HepG2 (cell line): Measurements from ENCODE around the gene GRB7. TPM values are rescaled to one million over a fixed set of nuclear protein-coding genes. Genes with fewer than 3 reads are reported as not detected.

Experiments
- ARNTL ChIP-seq: sonication (generic); formaldehyde crosslinking; IDR thresholded peaks from 2 replicates; pipeline ENCODE4 v1.4.0; 2020; ENCODE audit warnings: mild to moderate bottlenecking, missing genetic modification reagents
- FOXM1 ChIP-seq: sonication (generic); formaldehyde crosslinking; IDR thresholded peaks from 2 replicates; pipeline ENCODE4 v1.5.0; 2020; ENCODE audit warnings: missing genetic modification reagents
- GTF2F1 ChIP-seq: fragments of 150-350 bp; IDR thresholded peaks from 2 replicates; pipeline ENCODE4 v1.6.1; 2014; ENCODE audit warnings: low read length
- HNF4G ChIP-seq, 2 experiments: sonication (generic) in 1 of 2; formaldehyde crosslinking in 1 of 2; IDR thresholded peaks; 2 replicates each; pipeline versions ENCODE4 v1.4.0 to v1.6.1; 2011 to 2020; ENCODE audit warnings: borderline replicate concordance in 2 of 2, low read depth in 2 of 2, mild to moderate bottlenecking in 2 of 2, low read length in 1 of 2, missing genetic modification reagents in 1 of 2, moderate library complexity in 1 of 2
- PHB2 ChIP-seq: fragments of 450-650 bp; IDR thresholded peaks from 2 replicates; pipeline ENCODE4 v1.6.1; 2018; ENCODE audit not compliant: partially characterized antibody
- REPIN1 ChIP-seq: sonication (generic); formaldehyde crosslinking; IDR thresholded peaks from 2 replicates; pipeline ENCODE4 v1.8.0; 2022; ENCODE audit warnings: missing genetic modification reagents, low read depth, mild to moderate bottlenecking, borderline replicate concordance
- TBP ChIP-seq: sonication (generic); formaldehyde crosslinking; IDR thresholded peaks from 2 replicates; pipeline ENCODE4 v1.5.0; 2020; ENCODE audit warnings: missing genetic modification reagents
- ZNF251 ChIP-seq: sonication (generic); formaldehyde crosslinking; IDR thresholded peaks from 2 replicates; pipeline ENCODE4 v1.9.0; 2021; ENCODE audit warnings: mild to moderate bottlenecking, missing genetic modification reagents
- ZNF430 ChIP-seq: sonication (generic); formaldehyde crosslinking; IDR thresholded peaks from 2 replicates; pipeline ENCODE4 v1.9.0; 2021; ENCODE audit warnings: mild to moderate bottlenecking, missing genetic modification reagents
- ZNF446 ChIP-seq: sonication (generic); formaldehyde crosslinking; IDR thresholded peaks from 2 replicates; pipeline ENCODE4 v1.5.0; 2020; ENCODE audit warnings: mild to moderate bottlenecking, missing genetic modification reagents
- ZNF543 ChIP-seq: sonication (generic); formaldehyde crosslinking; IDR thresholded peaks from 2 replicates; pipeline ENCODE4 v1.4.0; 2020; ENCODE audit warnings: mild to moderate bottlenecking, missing genetic modification reagents
- ZNF607 ChIP-seq: sonication (generic); formaldehyde crosslinking; IDR thresholded peaks from 2 replicates; pipeline ENCODE4 v1.5.1; 2020; ENCODE audit warnings: missing genetic modification reagents, mild to moderate bottlenecking, borderline replicate concordance
- polyA plus RNA-seq, 8 experiments: library from polyadenylated mRNA; depleted of rRNA in 3 of 8; stranded (reverse) in 7 of 8; unstranded in 1 of 8; fragments of >200 nt; fragmentation: Illumina TruSeq in 4 of 8; extraction: Trizol in 4 of 8; gene quantifications; 2 replicates each; pipeline versions ENCODE4 v1.2.1 to v1.2.3, GENCODE V29; 2011 to 2016; ENCODE audit warnings: low read depth in 4 of 8, missing spikeins in 1 of 8, mixed read lengths in 1 of 8; ENCODE audit not compliant: insufficient read depth in 1 of 8
- total RNA-seq, 5 experiments: library from RNA; depleted of rRNA; stranded (reverse); fragments of >200 nt; fragmentation: Illumina TruSeq; extraction: Trizol; gene quantifications; 2 replicates each; pipeline ENCODE4 v1.2.3, GENCODE V29; 2016; ENCODE audit warnings: low read depth in 1 of 5
- TF ChIP-seq, protein P1 (sequence below): sonication (generic); formaldehyde crosslinking; IDR thresholded peaks from 2 replicates; pipeline ENCODE4 v1.4.0; 2020; ENCODE audit warnings: missing genetic modification reagents, borderline replicate concordance
- TF ChIP-seq, protein P2 (sequence below): sonication (generic); formaldehyde crosslinking; IDR thresholded peaks from 2 replicates; pipeline ENCODE4 v1.5.0; 2020; ENCODE audit warnings: mild to moderate bottlenecking, missing genetic modification reagents, moderate library complexity
- TF ChIP-seq, protein P3 (sequence below): IDR thresholded peaks from 2 replicates; pipeline ENCODE4 v1.6.1; 2016; ENCODE audit warnings: missing compliant biosample characterization, missing genetic modification reagents, borderline replicate concordance
- TF ChIP-seq, protein P4 (sequence below): sonication (generic); formaldehyde crosslinking; IDR thresholded peaks from 2 replicates; pipeline ENCODE4 v1.5.1; 2020; ENCODE audit warnings: missing genetic modification reagents, mild to moderate bottlenecking, borderline replicate concordance
- TF ChIP-seq, protein P5 (sequence below): sonication (generic); formaldehyde crosslinking; IDR thresholded peaks from 2 replicates; pipeline ENCODE4 v1.5.0; 2020; ENCODE audit warnings: mild to moderate bottlenecking, missing genetic modification reagents

The GRB7 gene
- total and polyA plus RNA-seq, 2 of the 13 experiments (the other 11 are each of a cell fraction or from before 2014, with no cell fraction given), result 60.2 to 77.7 TPM

DNA sequence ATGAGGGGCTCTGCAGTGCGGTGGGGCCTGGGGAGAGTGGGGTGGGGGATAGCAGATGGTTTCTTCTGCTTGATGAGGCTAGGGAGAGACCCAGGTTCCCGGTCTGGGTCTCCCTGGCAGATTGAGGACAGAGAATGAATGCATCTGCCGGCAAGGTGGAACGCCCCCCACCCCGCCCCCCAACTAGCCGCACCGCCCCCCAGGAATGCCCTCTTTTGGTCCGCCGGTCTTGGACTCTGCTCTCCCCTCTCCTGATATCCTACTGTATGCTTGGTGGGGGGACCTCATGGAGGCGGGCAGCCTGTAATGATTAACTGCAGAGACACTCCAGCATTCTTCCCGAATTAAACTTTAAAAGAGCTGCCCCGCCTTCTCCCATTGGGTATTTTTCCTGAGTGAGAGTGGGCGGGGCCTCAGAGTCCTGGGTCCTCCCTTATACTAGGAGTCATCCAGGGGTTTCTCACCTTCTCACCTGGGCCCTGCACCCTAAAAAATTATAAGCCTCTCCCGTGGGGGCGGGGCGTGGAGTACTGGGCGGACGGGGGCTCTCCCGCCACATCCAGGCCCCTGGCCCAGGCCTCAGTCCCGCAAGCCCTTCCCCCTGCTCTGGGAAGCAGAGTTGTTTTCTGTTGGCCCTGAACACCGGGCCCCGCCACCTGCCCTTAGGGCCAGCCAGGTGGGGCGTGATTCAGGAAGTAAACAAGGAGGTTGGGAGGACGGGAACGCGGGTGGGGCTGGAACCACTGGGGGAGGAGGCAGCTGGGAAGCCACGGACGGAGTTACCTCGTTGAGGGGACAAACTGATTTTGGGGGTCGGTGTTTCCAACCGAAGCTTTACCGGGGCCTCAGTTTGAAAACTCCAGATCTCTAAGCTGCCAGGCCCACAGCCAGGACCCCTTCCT is 1.5 kb downstream of the GRB7 start (continued):
- TF ChIP-seq, protein P1, sequence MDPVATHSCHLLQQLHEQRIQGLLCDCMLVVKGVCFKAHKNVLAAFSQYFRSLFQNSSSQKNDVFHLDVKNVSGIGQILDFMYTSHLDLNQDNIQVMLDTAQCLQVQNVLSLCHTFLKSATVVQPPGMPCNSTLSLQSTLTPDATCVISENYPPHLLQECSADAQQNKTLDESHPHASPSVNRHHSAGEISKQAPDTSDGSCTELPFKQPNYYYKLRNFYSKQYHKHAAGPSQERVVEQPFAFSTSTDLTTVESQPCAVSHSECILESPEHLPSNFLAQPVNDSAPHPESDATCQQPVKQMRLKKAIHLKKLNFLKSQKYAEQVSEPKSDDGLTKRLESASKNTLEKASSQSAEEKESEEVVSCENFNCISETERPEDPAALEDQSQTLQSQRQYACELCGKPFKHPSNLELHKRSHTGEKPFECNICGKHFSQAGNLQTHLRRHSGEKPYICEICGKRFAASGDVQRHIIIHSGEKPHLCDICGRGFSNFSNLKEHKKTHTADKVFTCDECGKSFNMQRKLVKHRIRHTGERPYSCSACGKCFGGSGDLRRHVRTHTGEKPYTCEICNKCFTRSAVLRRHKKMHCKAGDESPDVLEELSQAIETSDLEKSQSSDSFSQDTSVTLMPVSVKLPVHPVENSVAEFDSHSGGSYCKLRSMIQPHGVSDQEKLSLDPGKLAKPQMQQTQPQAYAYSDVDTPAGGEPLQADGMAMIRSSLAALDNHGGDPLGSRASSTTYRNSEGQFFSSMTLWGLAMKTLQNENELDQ (CRISPR knock-in tag), result peak; percentile 81; the same call in 1 of the 2 replicates
- peak; percentile 92 for TF ChIP-seq HNF4G (IDR thresholded peaks at IDR 0.05; ENCODE audit: borderline replicate concordance, low read depth, low read length)
- peak; percentile 60; the same call in 1 of the 2 replicates for TF ChIP-seq HNF4G (CRISPR knock-in tag; IDR thresholded peaks at IDR 0.05; ENCODE audit: borderline replicate concordance, low read depth)
- no peak for TF ChIP-seq PHB2
- TF ChIP-seq ZNF430, result peak; percentile 89; the same call in 1 of the 2 replicates
- peak; percentile 60; the same call in 1 of the 2 replicates for TF ChIP-seq REPIN1 (CRISPR knock-in tag)
- peak; percentile 22; the same call in 1 of the 2 replicates for TF ChIP-seq ZNF543 (CRISPR knock-in tag)
- 0 out of 2 replicates have a peak, but pooled peaks have one; percentile 68 for TF ChIP-seq FOXM1
- no peak for TF ChIP-seq GTF2F1
- TF ChIP-seq, protein P2, sequence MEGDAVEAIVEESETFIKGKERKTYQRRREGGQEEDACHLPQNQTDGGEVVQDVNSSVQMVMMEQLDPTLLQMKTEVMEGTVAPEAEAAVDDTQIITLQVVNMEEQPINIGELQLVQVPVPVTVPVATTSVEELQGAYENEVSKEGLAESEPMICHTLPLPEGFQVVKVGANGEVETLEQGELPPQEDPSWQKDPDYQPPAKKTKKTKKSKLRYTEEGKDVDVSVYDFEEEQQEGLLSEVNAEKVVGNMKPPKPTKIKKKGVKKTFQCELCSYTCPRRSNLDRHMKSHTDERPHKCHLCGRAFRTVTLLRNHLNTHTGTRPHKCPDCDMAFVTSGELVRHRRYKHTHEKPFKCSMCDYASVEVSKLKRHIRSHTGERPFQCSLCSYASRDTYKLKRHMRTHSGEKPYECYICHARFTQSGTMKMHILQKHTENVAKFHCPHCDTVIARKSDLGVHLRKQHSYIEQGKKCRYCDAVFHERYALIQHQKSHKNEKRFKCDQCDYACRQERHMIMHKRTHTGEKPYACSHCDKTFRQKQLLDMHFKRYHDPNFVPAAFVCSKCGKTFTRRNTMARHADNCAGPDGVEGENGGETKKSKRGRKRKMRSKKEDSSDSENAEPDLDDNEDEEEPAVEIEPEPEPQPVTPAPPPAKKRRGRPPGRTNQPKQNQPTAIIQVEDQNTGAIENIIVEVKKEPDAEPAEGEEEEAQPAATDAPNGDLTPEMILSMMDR, result peak; percentile 40
- TF ChIP-seq, protein P3, sequence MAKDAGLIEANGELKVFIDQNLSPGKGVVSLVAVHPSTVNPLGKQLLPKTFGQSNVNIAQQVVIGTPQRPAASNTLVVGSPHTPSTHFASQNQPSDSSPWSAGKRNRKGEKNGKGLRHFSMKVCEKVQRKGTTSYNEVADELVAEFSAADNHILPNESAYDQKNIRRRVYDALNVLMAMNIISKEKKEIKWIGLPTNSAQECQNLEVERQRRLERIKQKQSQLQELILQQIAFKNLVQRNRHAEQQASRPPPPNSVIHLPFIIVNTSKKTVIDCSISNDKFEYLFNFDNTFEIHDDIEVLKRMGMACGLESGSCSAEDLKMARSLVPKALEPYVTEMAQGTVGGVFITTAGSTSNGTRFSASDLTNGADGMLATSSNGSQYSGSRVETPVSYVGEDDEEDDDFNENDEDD (CRISPR knock-in tag), result peak; percentile 53; the same call in 1 of the 2 replicates
- peak; percentile 41; the same call in 1 of the 2 replicates for TF ChIP-seq ZNF607
- TF ChIP-seq, protein P4, sequence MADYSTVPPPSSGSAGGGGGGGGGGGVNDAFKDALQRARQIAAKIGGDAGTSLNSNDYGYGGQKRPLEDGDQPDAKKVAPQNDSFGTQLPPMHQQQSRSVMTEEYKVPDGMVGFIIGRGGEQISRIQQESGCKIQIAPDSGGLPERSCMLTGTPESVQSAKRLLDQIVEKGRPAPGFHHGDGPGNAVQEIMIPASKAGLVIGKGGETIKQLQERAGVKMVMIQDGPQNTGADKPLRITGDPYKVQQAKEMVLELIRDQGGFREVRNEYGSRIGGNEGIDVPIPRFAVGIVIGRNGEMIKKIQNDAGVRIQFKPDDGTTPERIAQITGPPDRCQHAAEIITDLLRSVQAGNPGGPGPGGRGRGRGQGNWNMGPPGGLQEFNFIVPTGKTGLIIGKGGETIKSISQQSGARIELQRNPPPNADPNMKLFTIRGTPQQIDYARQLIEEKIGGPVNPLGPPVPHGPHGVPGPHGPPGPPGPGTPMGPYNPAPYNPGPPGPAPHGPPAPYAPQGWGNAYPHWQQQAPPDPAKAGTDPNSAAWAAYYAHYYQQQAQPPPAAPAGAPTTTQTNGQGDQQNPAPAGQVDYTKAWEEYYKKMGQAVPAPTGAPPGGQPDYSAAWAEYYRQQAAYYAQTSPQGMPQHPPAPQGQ (CRISPR knock-in tag), result no peak; the same call in 1 of the 2 replicates
- TF ChIP-seq TBP (CRISPR knock-in tag), result peak; percentile 39; the same call in 1 of the 2 replicates
- no peak; the same call in 1 of the 2 replicates for TF ChIP-seq ZNF446 (CRISPR knock-in tag)
- no peak; the same call in 1 of the 2 replicates for TF ChIP-seq ZNF251 (CRISPR knock-in tag)
- TF ChIP-seq, protein P5, sequence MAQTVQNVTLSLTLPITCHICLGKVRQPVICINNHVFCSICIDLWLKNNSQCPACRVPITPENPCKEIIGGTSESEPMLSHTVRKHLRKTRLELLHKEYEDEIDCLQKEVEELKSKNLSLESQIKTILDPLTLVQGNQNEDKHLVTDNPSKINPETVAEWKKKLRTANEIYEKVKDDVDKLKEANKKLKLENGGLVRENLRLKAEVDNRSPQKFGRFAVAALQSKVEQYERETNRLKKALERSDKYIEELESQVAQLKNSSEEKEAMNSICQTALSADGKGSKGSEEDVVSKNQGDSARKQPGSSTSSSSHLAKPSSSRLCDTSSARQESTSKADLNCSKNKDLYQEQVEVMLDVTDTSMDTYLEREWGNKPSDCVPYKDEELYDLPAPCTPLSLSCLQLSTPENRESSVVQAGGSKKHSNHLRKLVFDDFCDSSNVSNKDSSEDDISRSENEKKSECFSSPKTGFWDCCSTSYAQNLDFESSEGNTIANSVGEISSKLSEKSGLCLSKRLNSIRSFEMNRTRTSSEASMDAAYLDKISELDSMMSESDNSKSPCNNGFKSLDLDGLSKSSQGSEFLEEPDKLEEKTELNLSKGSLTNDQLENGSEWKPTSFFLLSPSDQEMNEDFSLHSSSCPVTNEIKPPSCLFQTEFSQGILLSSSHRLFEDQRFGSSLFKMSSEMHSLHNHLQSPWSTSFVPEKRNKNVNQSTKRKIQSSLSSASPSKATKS (CRISPR knock-in tag), result no peak
- peak; percentile 88 for TF ChIP-seq ARNTL (CRISPR knock-in tag)
